Measurements from ENCODE around the gene SMIM38. TPM values are rescaled to one million over a fixed set of nuclear protein-coding genes. Genes with fewer than 3 reads are reported as not detected.

The SMIM38 gene
- total RNA-seq, 1 donor from 2014 or later = 0.32 TPM

DNA sequence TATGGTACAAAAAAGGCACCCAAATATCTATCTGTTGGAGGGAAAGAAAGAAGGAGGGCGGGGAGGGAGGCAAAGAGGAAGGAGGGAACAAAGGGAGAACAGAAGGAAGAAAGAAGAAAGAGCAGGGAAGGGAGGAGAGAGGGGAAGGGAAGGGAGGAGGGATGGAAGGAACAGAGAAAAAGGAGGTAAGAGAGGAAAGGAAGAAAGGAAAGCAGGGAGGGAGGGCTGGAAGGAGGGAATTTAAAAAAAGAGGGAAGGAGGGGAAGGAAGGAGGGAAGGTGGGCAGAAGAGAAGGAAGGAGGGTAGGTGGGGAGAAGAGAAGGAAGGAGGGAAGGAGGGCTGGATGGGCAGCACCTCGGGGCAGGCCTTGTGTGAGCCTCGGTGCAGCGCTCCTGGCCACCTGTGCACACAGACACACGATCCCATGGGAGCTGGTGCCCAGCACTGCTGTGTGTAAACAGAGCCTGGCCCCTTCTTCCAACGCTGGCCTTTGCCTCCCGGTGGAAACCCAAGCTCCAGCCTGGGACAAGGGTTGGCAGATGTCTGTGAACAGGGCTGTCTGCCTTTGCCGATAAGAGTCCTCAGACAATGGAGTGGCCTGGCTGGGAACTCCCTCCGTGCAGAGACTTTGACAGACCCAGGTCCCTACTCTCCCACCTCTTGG, 23.2 kb downstream of the SMIM38 start:
- Mint-ChIP-seq H3K4me1 (ENCODE audit: low read depth, unreplicated experiment) (peaks cover 7% of the 10 kb centered on the region), H3K27ac (ENCODE audit: unreplicated experiment) (peak overlapping the region; percentile 50), H3K9me3 (ENCODE audit: unreplicated experiment) (peaks cover 6% of the 10 kb centered on the region), H3K4me3 (ENCODE audit: unreplicated experiment) (no peak overlapping the region), H3K36me3 (ENCODE audit: unreplicated experiment) (peaks cover 15% of the 10 kb centered on the region), H3K27me3 (ENCODE audit: unreplicated experiment) (peaks cover 3% of the 10 kb centered on the region)
- TF ChIP-seq, protein P1, sequence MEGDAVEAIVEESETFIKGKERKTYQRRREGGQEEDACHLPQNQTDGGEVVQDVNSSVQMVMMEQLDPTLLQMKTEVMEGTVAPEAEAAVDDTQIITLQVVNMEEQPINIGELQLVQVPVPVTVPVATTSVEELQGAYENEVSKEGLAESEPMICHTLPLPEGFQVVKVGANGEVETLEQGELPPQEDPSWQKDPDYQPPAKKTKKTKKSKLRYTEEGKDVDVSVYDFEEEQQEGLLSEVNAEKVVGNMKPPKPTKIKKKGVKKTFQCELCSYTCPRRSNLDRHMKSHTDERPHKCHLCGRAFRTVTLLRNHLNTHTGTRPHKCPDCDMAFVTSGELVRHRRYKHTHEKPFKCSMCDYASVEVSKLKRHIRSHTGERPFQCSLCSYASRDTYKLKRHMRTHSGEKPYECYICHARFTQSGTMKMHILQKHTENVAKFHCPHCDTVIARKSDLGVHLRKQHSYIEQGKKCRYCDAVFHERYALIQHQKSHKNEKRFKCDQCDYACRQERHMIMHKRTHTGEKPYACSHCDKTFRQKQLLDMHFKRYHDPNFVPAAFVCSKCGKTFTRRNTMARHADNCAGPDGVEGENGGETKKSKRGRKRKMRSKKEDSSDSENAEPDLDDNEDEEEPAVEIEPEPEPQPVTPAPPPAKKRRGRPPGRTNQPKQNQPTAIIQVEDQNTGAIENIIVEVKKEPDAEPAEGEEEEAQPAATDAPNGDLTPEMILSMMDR (IDR thresholded peaks at IDR 0.05; ENCODE audit: partially characterized antibody, unreplicated experiment) = no peak
- peak; percentile 49 for DNase-seq

DNA sequence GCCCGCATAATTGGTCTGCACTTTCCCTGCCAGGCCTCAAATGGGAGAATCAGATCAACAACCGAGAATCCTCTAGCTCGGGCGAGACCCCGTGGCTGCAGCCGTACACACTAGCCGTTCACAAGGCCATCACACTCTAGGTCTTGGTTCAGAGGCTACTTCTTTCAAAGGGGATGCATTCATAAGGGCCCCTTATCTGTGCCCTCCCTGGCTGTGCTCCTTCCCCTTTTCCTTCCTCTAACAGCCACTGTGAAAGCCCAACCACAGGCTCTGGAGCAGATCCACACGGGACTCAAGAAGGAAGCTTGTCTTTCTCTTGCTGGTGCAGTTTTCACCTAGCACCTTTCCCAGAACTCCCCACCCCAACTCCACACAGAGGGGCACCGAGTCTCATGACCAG, 24.5 kb downstream of the SMIM38 start:
- Mint-ChIP-seq H3K9me3 (ENCODE audit: unreplicated experiment) (peaks cover 6% of the 10 kb centered on the region), H3K27me3 (ENCODE audit: unreplicated experiment) (peaks cover 3% of the 10 kb centered on the region), H3K4me3 (ENCODE audit: unreplicated experiment) (no peak overlapping the region), H3K4me1 (ENCODE audit: low read depth, unreplicated experiment) (peaks cover 7% of the 10 kb centered on the region), H3K27ac (ENCODE audit: unreplicated experiment) (no peak overlapping the region), H3K36me3 (ENCODE audit: unreplicated experiment) (peaks cover 6% of the 10 kb centered on the region)
- TF ChIP-seq, protein P1 (IDR thresholded peaks at IDR 0.05; ENCODE audit: partially characterized antibody, unreplicated experiment) = no peak
- no peak for DNase-seq

DNA sequence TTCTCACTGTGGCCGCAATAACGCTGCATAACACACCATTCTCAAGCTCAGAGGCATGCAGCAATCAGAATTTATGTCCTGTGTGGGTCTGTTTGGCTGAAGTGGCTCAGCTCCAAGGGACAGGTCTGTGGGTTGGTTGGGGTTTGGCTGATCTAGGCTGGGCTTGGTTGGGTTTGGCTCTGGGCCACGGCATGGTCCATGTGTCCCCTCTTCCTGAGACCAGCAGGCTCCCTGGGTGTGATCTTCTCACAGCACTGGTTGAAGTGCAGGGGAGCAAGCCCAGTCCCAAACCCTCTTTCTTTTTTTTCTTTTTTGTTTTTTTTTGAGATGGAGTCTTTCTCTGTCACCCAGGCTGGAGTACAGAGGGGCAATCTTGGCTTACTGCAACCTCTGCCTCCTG, 25.0 kb downstream of the SMIM38 start:
- DNase-seq = no peak
- H3K36me3 Mint-ChIP-seq (ENCODE audit: unreplicated experiment) = peaks cover 6% of the 10 kb centered on the region
- peaks cover 3% of the 10 kb centered on the region for H3K27me3 Mint-ChIP-seq (ENCODE audit: unreplicated experiment)
- H3K27ac Mint-ChIP-seq (ENCODE audit: unreplicated experiment) = no peak overlapping the region
- peaks cover 6% of the 10 kb centered on the region for H3K9me3 Mint-ChIP-seq (ENCODE audit: unreplicated experiment)
- peaks cover 7% of the 10 kb centered on the region for H3K4me1 Mint-ChIP-seq (ENCODE audit: low read depth, unreplicated experiment)
- TF ChIP-seq, protein P1 (IDR thresholded peaks at IDR 0.05; ENCODE audit: partially characterized antibody, unreplicated experiment) = no peak
- no peak overlapping the region for H3K4me3 Mint-ChIP-seq (ENCODE audit: unreplicated experiment)

DNA sequence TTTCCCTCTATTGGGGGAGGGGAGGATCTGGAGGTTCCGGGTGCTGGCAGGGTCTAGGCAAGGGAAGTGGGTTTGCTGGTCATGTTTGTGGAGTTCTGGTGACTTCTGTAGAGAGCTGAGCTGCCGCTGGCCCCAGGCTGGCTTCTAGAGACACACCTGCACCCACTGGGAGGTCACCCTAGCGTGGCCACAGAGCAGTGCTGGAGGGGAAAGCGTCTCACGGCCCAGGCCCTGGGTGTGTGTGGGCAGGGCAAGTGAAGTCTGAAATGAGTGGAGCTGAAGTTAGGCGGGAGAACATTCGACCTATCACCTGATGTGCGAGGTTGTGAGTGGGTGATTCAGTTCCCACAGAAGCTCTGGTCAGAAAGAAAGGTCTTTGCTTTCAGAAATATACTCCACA, 27.9 kb downstream of the SMIM38 start:
- H3K36me3 Mint-ChIP-seq (ENCODE audit: unreplicated experiment) = peaks cover 10% of the 10 kb centered on the region
- DNase-seq = no peak
- TF ChIP-seq, protein P1 (IDR thresholded peaks at IDR 0.05; ENCODE audit: partially characterized antibody, unreplicated experiment) = no peak
- H3K27ac Mint-ChIP-seq (ENCODE audit: unreplicated experiment) = no peak overlapping the region
- peaks cover 3% of the 10 kb centered on the region for H3K27me3 Mint-ChIP-seq (ENCODE audit: unreplicated experiment)
- no peak overlapping the region for H3K4me3 Mint-ChIP-seq (ENCODE audit: unreplicated experiment)
- H3K9me3 Mint-ChIP-seq (ENCODE audit: unreplicated experiment) = peaks cover 4% of the 10 kb centered on the region
- H3K4me1 Mint-ChIP-seq (ENCODE audit: low read depth, unreplicated experiment) = peaks cover 5% of the 10 kb centered on the region

All from glutamatergic neuron (in vitro differentiated cells).